H7 (cell line): ENCODE results near the gene PPAN. TPM values are rescaled to one million over a fixed set of nuclear protein-coding genes. Genes with fewer than 3 reads are reported as not detected.

Source experiments
- DNase-seq: peaks from one replicate; pipeline ENCODE4 v3.0.0; 2012
- H3K27me3 ChIP-seq: 2 replicates; pipeline ENCODE4 v1.6.0; 2011; ENCODE audit warnings: mild to moderate bottlenecking, low read length; ENCODE audit not compliant: control insufficient read depth, insufficient read depth
- H3K36me3 ChIP-seq: replicated peaks from 2 replicates; pipeline ENCODE4 v1.5.1; 2011; ENCODE audit warnings: low read length; ENCODE audit not compliant: control insufficient read depth, insufficient read depth
- H3K4me3 ChIP-seq: 2 replicates; pipeline ENCODE4 v1.5.1; 2011; ENCODE audit warnings: low read depth, mild to moderate bottlenecking, control low read depth, low read length, moderate library complexity; ENCODE audit not compliant: insufficient read depth
- total RNA-seq: library from RNA; depleted of rRNA; stranded (reverse); fragments of >200 nt; shearing (Covaris generic); gene quantifications from 2 replicates; pipeline ENCODE4 v1.2.3, GENCODE V29; 2014

The PPAN gene
- total RNA-seq, 1 experiment from 2014 or later: 54.4 TPM

DNA sequence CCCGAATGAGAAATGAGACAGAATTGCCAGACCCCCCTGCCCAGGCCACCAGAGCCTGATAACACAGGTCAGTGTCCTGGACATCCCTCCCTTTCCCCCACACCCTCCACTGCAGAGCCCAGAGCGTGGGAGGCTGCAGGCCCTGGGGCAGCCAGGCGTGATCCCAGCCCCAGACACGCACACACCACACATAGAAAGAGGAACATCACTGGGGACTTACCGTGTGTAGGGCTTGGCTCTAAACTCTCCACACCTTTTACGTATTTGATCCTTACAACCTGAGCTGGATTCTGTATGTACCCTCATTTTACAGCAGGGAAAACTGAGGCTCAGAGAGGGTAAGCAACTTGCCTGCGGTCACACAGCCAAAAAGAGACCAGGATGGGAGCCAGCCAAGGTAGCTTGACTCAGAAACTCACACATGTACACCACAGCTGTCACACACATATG, 3.4 kb upstream of the PPAN start:
- DNase-seq: peak; percentile 35
- Histone ChIP-seq H3K4me3 (no peak overlapping the region), H3K27me3 (peaks cover 5% of the 10 kb centered on the region; the same call in 1 of the 2 replicates), H3K36me3 (peaks cover 7% of the 10 kb centered on the region)

DNA sequence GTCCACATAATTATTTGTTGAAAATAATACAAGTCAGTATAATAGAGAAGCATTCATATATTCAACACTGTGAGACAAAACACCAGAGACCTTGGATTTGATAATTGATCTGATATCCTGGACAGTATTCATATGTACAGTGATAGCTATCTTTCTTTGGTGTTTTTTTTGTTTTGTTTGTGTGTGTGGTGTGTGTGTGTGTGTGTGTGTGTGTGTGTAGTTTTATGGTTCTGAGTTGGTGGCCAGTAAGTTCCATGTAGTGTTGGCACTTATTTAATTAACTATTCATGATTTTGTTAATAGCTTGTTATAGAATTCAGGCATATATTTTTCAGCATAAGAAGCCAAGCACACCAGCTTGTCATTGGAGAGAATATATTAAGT, 2.0 kb upstream of the PPAN start:
- peaks cover 16% of the 10 kb centered on the region for H3K36me3 ChIP-seq
- no peak overlapping the region for H3K4me3 ChIP-seq
- DNase-seq: no peak
- peaks cover 5% of the 10 kb centered on the region; the same call in 1 of the 2 replicates for H3K27me3 ChIP-seq

DNA sequence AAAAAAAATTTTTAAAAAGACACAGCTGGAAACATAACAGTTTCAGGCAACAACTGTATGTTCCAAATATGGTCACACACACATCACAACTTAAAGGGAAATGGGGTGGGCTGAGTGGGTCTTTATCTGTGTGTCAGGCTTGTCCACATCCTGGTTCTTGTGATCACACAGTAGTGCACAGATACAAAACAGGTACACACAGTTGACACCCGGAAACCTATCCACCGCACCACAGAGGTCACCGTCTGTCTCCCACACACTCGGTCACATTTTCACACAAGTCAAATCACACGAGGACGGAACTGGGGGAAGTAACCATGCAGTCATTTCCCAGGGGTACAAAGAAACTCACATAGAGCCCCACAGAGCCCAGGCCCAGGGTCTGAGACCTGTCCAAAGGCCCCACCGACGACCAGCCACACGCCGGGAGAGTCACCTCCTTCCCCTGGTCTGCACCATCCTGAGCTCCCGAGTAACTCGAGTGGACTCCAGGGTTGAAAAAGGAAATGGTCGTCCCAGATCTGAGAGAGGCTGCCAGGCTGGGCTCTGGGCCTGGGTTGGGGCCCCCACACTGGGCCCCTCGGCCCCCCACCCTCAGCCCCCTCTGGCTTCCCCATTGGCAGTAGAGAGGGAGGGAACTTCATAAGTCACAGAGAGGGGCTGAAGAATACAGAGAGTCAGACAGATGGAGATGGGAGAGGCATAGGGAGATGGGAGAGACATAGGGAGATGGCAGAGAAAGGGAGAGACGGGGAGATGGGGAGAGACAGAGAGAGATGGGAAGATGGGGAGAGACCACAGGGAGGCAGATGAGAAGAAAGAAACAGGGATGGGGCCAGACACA, 1.3 kb upstream of the PPAN start:
- peak; percentile 41 for DNase-seq
- Histone ChIP-seq H3K36me3 (peaks cover 23% of the 10 kb centered on the region), H3K27me3 (peaks cover 5% of the 10 kb centered on the region; the same call in 1 of the 2 replicates)

DNA sequence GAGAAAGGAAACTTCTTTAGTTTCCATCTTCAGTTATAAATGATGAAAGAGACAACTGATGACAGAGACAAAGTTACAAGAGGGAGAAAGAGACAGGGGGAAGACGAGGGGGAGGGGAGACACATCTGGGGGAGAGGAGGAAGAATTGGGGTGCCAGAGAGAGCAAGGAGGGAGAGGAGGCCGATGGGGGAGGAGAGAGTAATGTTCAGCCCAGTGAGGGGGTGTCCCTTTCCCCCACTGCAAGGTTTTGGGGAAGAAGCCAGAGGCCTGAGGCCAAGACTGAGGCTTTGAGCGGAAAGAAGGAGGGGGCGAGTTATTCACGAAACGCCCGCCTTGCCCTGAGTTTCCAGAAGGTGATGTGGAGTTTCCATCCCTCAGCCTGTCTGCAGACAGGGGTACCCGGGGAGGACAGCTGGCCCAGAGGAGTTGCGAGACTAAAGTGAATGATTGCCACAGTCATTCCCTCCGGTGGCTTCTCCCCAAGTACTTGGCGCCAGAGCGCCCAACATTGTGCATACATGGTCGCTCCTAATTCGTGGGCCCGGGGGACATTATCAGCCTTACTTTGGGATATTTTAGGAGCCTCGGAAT, 558 bp upstream of the PPAN start:
- Histone ChIP-seq H3K4me3 (peak overlapping the region; percentile 100; the same call in 1 of the 2 replicates), H3K36me3 (peaks cover 25% of the 10 kb centered on the region), H3K27me3 (no peaks in the 10 kb centered on the region)
- DNase-seq: peak; percentile 64

More for the DNA sequence above, 1.3 kb upstream of the PPAN start:
- H3K4me3 ChIP-seq: no peak overlapping the region

DNA sequence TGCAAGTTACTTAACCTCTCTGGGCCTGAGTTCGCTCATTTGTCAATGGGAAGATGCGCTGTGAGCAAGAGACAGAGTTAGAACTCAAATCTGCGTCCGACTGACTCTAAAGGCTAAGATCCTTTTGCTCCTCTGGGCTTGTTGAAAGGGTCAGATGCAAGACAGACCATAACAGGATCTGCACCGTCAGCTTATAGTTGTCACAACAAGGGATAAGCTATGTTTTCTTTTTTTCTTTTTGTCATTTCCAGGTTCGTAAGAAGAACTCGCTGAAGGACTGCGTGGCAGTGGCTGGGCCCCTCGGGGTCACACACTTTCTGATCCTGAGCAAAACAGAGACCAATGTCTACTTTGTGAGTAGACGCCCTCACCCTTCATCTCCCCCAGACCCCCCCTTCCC, 1.1 kb downstream of the PPAN start:
- no peak for DNase-seq
- Histone ChIP-seq H3K27me3 (no peaks in the 10 kb centered on the region), H3K36me3 (peaks cover 26% of the 10 kb centered on the region), H3K4me3 (peak overlapping the region; percentile 100)

DNA sequence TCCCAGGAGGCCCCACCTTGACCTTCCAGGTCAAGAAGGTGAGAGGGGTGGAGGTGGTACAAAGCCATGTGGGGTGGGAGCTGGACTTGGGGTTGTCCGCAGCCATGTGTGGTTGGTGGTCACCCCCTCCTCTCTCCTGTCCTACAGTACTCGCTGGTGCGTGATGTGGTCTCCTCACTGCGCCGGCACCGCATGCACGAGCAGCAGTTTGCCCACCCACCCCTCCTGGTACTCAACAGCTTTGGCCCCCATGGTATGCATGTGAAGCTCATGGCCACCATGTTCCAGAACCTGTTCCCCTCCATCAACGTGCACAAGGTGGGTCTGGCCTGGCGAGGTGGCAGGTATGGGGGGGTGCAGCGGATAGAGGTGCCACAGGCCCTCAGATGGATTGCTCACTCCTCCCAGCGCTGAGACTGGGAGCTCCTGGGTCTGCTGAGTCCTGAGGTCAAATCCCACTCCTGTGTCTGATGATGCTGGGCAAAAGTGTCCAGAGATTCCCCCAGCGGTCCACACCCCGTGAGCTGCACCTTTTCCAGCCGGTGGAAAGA, 1.7 kb downstream of the PPAN start:
- peaks cover 26% of the 10 kb centered on the region for H3K36me3 ChIP-seq
- no peak for DNase-seq
- no peaks in the 10 kb centered on the region for H3K27me3 ChIP-seq
- H3K4me3 ChIP-seq: no peak overlapping the region

DNA sequence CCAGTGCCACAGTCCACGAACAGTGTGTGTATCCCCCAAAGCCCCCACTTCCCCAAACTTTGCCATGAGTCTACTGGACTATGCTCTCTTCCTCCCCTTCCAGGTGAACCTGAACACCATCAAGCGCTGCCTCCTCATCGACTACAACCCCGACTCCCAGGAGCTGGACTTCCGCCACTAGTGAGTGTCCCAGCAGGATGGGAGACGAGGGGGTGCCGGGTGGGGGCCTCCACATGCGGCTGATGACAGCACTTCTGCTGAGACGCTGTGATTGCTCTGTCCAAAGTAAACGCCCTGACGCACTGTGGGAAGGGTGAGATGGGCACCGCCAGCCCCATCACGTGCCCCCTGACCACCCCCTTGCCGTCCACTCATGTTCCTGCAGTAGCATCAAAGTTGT, 3.4 kb downstream of the PPAN start:
- Histone ChIP-seq H3K27me3 (no peaks in the 10 kb centered on the region), H3K4me3 (no peak overlapping the region), H3K36me3 (peaks cover 26% of the 10 kb centered on the region)
- DNase-seq: no peak

DNA sequence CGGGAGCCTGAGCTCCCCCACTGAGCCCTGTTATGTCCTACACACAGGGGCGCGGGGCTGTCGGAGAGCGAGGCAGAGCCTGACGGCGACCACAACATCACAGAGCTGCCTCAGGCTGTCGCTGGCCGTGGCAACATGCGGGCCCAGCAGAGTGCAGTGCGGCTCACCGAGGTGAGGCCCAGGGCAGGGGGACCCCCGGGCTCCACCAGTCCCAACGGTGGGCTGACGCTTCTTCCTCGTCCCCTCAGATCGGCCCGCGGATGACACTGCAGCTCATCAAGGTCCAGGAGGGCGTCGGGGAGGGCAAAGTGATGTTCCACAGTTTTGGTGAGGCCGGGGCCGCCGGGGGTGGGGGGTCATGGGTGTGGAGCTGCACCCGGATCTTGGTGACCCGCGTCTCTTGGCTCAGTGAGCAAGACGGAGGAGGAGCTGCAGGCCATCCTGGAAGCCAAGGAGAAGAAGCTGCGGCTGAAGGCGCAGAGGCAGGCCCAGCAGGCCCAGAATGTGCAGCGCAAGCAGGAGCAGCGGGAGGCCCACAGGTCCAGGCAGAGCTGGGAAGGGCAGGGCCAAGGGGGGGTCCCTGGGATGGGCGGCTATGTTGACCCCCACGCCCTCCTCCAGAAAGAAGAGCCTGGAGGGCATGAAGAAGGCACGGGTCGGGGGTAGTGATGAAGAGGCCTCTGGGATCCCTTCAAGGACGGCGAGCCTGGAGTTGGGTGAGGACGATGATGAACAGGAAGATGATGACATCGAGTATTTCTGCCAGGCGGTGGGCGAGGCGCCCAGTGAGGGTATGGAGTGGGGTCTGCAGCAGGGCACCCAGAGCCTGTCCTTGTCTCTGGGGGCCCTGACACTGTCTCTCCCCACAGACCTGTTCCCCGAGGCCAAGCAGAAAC, 4.2 kb downstream of the PPAN start:
- Histone ChIP-seq H3K4me3 (no peak overlapping the region), H3K36me3 (peaks cover 28% of the 10 kb centered on the region), H3K27me3 (no peaks in the 10 kb centered on the region)
- DNase-seq: peak; percentile 45

DNA sequence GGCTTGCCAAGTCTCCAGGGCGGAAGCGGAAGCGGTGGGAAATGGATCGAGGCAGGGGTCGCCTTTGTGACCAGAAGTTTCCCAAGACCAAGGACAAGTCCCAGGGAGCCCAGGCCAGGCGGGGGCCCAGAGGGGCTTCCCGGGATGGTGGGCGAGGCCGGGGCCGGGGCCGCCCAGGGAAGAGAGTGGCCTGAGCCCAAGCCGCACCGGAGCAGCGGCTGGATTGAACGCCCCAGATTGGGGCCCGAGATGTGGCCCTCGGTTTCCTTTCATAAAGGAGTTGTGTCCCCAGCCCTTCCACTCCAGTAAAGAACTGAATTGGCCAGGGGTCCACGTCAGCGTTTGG, 4.8 kb downstream of the PPAN start:
- Histone ChIP-seq H3K4me3 (no peak overlapping the region), H3K36me3 (peaks cover 32% of the 10 kb centered on the region), H3K27me3 (no peaks in the 10 kb centered on the region)
- peak; percentile 43 for DNase-seq

DNA sequence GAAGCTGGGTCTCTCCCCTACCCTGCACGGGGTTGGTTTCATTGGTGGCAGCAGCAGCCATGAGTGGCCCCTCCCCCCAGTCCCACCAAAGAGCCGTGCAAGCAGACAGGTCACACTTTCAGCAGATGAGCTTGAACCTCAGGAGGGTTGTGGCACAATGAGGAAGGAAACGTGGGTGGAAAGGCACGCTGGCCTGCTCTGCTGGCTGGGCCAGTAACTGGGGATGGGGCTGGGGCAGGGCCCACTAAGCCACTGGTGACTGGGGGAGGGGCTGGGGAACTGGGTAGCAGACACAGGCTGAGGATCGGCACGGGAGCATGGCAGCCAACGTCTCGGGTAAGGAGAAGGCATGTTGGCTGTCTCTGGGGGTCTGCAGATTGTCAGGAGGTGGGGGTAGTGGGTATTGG, 5.2 kb downstream of the PPAN start, which contains the start of gene P2RY11:
Gene P2RY11 (plus strand): TSS at position 289 of the 407 bp plus-strand sequence. CDS start 29 bp downstream, at position 318.
- peak; percentile 48 for DNase-seq
- H3K36me3 ChIP-seq: peaks cover 36% of the 10 kb centered on the region

DNA sequence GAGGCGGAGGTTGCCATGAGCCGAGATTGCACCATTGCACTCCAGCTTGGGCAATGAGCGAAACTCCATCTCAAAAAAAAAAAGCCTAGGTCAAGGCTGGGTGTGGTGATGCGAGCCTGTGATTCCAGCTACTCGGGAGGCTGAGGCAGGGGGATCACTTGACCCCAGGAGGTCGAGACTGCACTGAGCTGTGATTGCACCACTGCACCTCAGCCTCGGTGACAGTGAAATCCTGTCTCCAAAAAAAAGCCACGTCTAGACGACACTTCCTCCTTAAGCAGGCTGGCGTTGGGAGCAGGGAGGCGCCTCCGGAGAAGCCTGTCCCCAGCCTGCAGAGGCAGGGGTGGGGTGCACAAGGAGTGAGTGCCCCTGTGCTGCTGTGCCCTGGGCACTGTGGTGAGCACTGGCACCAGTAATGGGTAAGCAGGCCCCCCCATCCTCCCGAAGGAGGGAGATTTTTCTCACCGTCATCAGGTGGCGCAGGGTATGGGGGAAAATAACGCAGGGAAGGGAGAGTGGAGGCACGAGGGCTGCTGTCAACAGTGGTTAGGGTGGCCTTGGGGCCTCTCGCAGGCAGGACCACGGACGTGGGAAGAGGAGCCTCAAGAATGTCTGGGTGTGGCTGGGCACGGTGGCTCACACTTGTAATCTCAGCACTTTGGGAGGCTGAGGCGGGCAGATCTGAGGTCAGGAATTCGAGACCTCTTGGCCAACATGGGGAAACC, 6.0 kb downstream of the PPAN start:
- Histone ChIP-seq H3K4me3 (no peak overlapping the region), H3K36me3 (peaks cover 39% of the 10 kb centered on the region), H3K27me3 (no peaks in the 10 kb centered on the region)
- DNase-seq: peak; percentile 59

More for the DNA sequence above, 5.2 kb downstream of the PPAN start, which contains the start of gene P2RY11:
- H3K4me3 ChIP-seq: no peak within 1 kb of the TSS
- H3K27me3 ChIP-seq: no peaks in the 10 kb centered on the region

DNA sequence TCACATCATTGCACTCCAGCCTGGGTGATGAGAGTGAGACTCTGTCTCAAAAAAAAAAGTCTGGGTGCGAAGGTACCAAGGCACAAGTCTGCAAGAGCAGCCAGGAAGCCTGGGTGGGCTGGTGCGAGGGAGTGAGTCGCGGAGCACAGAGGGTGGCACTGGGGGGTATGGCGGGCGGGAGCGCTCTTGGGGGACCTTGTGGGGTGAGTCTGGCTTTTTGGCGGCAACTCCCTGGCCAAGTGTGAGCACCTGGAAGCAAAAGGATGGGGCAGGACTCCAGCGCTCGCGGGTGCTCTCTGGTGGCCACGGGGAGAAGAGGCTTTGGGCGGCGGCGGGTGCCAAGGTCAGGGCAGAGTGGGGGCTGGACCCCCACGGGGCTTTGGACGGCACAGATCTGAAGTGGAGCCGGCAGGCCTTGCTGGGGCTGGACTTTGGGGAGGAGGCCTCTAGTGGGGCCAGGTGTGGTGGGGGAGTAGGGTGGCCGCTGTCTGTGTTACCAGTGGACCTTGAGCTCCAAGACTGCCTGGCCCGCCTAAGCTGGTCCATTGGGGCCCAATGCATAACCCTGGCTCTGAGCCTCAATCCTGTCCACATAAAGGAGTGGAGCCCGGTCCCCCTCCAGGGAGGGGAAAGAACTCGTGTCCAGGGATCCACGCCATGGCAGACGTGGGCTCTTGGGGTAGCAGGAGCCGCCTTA, 6.9 kb downstream of the PPAN start:
- Histone ChIP-seq H3K4me3 (no peak overlapping the region), H3K36me3 (peaks cover 37% of the 10 kb centered on the region), H3K27me3 (no peaks in the 10 kb centered on the region)
- peak; percentile 94 for DNase-seq

DNA sequence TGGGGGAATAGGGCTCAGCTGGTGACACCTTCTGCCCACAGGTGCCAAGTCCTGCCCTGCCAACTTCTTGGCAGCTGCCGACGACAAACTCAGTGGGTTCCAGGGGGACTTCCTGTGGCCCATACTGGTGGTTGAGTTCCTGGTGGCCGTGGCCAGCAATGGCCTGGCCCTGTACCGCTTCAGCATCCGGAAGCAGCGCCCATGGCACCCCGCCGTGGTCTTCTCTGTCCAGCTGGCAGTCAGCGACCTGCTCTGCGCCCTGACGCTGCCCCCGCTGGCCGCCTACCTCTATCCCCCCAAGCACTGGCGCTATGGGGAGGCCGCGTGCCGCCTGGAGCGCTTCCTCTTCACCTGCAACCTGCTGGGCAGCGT, 7.4 kb downstream of the PPAN start:
- peaks cover 35% of the 10 kb centered on the region for H3K36me3 ChIP-seq
- no peaks in the 10 kb centered on the region for H3K27me3 ChIP-seq
- H3K4me3 ChIP-seq: no peak overlapping the region
- DNase-seq: peak; percentile 70
